GM19240 (cell line): ENCODE measurements around the gene CD300E.
A peak's percentile ranks its signal among the peaks of the same experiment; 100 is the strongest.
"Not testable (repeated sequence)": the region's sequence is repeated elsewhere in the genome, so short reads cannot be mapped to it uniquely, and the experiment has no call there.

Source experiments
- DNase-seq: peaks from one replicate; pipeline ENCODE4 v3.0.0; 2011; ENCODE audit warnings: low spot score; ENCODE audit not compliant: insufficient read length

The CD300E gene

DNA sequence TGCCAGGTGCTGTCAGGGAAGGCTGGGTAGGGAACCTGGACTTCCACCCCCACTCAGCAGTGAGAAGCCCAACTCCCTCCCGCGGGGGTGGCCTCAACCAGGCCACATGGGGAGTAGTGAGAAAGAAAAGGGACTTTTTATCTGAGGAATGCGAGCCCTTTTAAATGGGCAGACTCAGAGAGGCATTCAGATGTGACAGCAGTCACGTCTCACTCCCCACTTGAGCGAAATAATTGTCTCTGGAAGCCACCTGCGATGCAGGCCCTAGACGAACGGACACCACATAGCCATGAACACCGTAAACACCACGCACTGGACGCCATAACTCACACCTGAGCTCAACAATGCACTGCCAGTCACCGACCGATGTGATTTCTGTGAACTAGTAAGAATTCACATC lies 11.9 kb upstream of the CD300E start:
- no peak for DNase-seq

GRCh38 chr17:74633326-74633725 lies 9.8 kb upstream of the CD300E start:
- no peak for DNase-seq

DNA sequence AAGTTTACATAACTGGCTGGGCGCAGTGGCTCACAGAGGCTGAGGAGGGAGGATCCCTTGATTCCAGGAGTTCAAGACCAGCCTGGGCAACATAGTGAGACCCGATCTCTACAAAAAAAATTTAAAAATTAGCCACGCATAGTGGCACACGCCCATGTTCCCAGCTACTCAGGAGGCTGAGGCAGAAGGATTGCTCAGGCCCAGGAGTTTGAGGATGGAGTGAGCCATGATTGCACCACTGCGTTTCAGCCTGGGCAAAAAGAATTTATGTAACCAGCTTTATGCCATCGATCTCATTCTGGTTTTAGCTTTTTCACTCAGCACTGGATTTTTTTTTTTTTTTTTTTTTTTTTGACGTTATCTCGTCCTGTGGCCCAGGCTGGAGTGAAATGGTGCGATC lies 9.1 kb upstream of the CD300E start:
- DNase-seq = no peak

DNA sequence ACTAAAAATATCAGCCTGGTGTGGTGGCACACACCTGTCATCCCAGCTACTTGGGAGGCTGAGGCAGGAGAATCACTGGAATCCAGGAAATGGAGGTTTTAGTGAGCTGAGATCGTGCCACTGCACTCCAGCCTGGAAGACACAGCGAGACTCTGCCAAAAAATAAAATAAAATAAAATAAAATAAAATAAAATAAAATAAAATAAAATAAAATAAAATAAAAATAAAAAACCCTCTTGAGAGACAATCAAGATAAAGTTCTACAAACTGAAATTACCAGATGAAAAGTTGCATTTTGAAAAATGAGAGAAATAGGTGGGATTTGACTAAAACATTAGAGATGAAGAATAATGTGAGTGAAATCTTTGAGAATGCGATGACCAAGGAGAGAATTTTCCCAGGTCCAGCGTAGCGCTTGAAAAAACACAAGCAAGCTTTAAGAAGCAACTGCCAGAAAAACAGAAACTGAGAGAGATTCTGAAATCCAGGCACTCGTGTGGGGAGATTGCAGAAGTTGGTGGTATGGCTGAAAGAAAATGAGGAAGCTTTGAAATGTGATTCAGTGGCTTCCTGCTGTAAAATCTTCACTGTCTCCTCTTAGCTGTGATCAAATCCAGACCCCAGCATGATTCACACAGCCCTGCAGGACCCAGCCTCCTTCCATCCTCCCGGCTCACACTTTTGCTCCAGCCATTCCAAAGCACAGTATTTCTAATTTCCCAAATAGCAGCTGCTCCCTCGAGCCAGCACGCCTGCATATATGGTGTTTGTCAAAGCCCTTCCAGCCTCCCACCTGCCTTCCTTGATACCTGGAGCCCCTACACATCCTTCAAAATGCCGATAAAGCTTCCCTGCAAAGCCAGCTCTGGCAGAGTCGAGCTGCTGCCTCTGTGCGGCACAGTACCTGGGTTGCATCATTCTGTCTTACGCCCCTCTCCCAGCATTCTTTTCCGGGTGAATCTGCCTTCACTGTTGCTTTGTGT lies 8.2 kb upstream of the CD300E start:
- DNase-seq = no peak

DNA sequence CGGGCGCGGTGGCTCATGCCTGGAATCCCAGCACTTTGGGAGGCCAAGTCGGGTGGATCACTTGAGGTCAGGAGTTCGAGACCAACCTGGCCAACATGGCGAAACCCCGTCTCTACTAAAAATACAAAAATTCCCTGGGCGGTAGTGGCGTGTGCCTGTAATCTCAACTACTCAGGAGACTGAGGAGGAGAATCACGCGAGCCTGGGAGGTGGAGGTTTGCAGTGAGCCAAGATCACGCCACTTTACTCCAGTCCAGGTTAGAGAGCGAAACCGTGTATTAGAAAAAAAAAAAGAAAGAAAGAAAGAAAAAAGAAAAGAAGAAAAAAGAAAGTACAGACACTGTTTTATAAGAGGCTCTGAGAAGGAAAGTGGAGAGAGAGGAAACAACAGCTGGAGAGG lies 6.7 kb upstream of the CD300E start:
- DNase-seq = not testable (repeated sequence)

GRCh38 chr17:74625661-74626060 lies 2.1 kb upstream of the CD300E start:
- no peak for DNase-seq

DNA sequence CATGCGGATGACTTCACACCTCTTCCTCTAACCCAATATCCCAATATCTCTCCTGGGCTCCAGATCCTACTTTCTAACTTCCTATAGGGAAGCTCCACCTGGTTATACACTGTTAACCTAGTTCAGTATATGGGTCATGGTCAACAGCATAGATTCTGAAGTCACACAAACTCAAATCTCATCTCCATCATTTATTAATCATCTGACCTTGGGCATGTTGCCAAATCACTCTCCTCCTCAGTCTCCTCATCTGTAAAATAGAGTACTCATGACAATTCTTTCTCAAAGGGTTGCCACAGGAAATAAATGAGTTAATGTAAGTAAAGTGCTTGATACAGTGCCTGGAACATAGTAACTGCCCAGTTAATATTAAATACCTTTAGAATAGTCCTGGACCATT lies 593 bp upstream of the CD300E start:
- DNase-seq = no peak

- DNase-seq = no peak
Measured at GRCh38 chr17:74619077-74619673, 4.4 kb downstream of the CD300E start.

DNA sequence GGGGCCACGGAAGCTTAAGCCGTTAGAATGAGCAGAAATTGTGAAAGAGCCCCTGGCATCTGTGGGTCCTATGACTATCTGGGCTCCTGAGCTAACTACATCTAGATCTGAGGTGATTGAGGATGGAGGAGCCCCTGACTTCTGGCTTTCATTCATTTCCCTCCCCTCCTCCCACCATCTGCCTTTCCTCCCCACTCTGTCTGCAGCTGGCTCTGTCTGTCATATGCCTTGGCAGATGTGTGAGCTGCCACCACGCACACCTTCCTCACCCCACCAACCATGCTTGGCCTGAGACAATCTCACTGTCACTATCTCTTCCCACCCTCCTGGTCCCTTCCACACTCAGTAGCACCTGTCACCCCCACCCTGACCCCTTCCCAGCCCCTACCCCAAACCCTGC lies 5.1 kb downstream of the CD300E start:
- no peak for DNase-seq

DNA sequence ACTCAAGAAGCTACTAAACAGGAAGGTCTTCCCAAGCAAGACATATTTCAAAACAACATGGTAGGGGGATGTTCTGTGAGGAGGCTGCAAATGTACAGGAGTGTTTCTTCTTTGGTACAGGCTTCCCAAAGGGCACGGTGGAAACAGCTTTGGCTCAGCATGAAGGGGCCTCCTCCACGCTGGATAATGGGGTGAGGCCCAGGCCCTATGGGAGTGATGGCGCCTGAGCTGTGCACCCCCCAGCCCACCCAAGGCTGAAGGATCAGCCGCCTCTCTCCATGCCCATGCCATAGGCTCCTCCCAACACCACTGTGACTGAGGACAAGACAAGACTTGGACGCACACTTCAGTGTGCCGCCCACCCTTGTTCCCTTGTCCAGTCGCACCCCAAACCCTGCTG lies 6.8 kb downstream of the CD300E start:
- no peak for DNase-seq

DNA sequence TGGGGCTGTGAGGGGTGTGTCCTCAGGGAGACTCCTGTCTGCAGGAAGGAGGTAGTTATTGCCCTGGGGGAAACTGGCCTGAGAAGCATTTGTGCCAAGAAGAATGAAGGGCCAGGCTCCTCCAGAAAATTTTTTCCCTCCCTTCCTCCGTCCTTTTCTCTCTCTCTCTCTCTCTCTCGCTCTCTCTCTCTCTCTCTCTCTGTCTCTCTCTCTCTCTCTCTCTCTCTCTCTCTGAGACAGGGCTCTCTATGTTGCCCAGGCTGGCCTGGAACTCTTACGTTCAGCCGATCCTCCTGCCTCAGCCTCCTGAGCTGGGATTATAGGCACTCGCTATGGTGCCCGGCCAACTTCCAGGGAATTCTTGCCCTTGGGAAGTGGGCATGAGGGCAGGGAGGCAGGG lies 11.5 kb downstream of the CD300E start:
- no peak for DNase-seq

GRCh38 chr17:74610108-74610507 lies 13.4 kb downstream of the CD300E start:
- no peak for DNase-seq

GRCh38 chr17:74608511-74608910 lies 15.0 kb downstream of the CD300E start:
- no peak for DNase-seq

DNA sequence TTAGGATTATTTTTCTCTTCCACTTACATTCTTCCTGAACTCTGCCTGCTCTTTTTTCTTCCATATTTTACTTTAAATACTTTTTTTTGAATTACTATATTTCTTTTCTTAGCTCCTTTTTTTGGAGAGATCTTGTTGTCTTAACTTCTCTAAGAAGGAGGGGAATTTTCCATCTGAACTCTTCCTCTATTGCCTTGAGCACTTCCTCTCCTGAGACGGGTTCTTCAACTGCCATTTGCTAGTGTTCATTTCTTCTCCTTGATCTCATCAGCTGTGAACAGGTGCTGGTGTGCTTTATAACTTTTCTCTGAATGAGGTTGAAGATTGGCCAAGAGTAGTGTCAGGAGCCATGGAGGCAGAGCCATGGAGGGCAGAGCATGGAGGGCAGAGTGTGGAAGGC lies 16.3 kb downstream of the CD300E start:
- DNase-seq = no peak

DNA sequence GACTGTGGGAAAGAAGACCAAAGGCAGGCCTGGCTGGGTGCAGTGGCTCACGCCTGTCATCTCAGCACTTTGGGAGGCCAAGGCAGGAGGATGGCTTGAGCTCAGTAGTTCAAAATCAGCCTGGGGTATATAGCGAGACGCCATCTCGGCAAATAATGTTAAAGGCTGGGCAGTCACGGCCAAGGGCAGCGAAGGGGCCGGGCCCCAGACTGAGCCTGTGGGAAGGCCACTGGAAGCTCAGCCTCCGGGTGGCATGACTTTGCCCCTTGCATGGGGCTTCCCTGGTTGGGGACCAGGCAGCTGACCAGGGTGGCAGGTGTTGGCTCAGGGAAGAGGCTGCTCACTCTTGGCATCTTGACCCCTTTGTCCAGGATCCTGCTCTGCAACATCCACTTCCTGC lies 17.5 kb downstream of the CD300E start:
- DNase-seq = no peak

GRCh38 chr17:74605361-74605760 lies 18.2 kb downstream of the CD300E start:
- no peak for DNase-seq

DNA sequence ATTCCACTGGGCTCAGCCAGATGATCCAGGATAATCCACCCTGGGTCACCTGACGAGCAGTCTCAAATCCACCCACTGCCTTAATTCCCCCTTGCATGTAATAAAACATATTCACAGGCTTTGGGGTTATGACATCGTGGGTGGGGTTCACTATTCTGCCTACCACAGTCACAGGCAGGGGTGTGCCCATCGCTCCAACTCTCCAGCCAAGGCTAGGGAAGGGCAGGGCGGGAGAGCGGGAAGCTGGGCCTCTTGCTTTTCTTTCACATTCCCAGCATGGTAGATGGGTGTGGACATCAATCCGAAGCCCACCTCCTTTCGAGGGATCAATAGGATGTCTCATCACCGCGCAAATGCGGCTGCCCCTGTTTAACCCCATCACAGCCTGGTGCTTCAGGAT lies 18.8 kb downstream of the CD300E start:
- no peak for DNase-seq

DNA sequence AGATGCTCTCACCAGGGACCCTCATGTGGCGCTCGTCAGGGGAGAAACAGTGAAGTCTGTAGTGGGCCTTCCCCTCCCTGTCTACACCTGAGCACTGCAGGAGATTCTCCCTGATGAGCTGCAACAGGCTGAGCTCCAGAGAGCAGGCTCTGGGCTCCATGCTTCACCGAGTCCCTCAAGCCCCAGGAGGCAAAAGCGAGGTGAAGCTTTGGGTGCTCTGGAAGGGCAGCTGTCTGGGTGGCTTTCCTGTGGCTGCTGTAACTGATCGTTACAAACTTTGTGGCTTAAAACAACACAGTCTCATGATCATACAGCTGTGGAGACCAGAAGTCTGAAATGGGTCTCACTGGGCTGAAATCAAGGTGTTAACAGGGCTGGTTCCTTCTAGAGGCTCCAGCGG lies 19.3 kb downstream of the CD300E start:
- DNase-seq = no peak

DNA sequence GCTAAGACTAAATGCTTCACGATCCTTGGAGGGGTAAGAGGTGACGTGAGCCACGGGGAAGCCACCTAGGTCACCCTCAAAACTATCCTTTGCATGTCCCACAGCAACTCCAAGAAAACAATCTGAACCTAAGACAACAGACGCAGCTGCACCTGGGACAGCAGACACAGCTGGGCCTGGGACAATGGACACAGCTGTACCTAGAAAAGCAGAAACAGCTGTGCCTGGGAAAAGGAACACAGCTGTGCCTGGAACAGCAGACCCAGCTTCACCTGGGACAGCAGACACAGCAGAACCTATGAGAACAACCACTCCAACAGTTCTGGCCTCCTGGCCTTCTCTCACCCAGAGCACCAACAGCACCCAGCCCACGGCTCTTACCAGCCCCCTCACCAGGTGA lies 19.8 kb downstream of the CD300E start:
- no peak for DNase-seq

DNA sequence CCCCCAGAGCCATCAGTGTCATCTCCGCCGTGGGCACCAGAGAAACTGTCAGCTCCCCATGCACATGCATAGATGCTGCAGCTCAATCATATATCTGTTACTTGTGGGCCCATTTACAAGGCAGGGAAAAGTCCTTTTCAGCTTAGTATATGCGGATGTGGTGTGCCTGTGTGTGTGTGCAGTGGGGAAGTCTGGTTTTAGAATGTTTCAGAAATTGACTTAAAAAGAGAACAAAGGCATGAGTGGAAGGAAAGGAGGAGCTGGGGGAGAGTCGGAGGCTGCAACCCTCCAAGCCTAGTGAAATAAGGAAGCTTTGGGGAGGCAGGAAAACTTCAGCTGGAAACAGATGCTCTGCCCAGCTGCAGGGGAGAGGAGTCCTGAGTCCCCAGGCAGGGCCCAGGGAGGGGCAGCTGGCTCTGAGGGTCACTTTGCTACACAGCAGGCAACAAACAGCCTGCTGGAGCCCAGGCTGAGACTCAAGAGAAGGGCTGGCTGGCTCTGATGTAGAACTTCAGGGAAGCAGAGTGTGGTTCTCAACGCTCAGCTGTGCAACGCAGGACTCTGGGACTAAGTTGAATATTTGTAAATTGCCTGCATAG lies 20.4 kb downstream of the CD300E start:
- no peak for DNase-seq

DNA sequence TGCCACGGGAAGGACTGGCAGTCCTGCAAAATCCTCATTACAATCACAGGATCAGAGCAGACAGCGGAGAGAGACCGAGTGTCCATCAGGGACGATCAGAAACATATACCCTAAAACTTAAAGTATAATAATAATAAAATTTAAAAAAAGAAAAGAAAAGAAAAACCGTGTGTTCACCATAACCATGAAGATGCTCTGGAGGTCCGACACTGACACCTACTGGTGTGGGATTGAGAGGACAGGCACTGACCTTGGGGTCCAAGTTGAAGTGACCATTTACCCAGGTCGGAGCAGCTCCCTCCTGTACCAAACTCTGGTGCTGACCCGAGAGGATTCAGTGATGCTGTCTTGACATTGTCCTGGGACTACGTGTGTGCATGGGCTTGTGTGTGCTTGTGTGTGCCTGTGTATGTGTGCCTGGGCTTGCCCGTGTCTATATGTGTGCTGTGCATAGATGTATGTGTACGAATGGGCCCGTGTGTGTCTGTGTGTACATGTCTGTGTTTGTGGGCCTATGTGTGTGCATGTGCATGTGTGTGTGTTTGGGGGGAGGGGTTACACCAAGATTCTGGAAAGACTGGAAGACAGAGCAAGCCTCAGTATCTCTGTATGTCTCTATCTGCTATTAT lies 21.5 kb downstream of the CD300E start:
- DNase-seq = peak; percentile 19

GRCh38 chr17:74599448-74599939 lies 24.0 kb downstream of the CD300E start:
- DNase-seq = no peak
